K562 (cell line): Measurements from ENCODE around the gene DRC3. TPM values are rescaled to one million over a fixed set of nuclear protein-coding genes. Genes with fewer than 3 reads are reported as not detected.

Experiments
- ATAC-seq: fragments of 200-7000 bp; cut with Tn5 transposase; 3 replicates; pipeline ENCODE4 v1.9.1; 2020; ENCODE audit warnings: moderate library complexity
- BruUV-seq: library from RNA; stranded (reverse); fragments of 400-500 nt; replicated peaks from 2 replicates; lab custom pipeline; 2021; lab: Mats Ljungman, UMichigan
- CTCF ChIA-PET: fragments of 300-600 bp; formaldehyde crosslinking; extraction: SDS; loops from one replicate; lab custom pipeline; 2021; ENCODE audit warnings: low intra/inter-chr PET ratio; lab: Yijun Ruan, JAX
- POLR2A ChIA-PET: fragments of 300-600, 350-650 bp; sonication (Branson Sonifier 250); formaldehyde crosslinking; extraction: SDS; loops from one replicate; lab custom pipeline; 2021; ENCODE audit warnings: antibody characterized with exemption, inconsistent platforms; lab: Yijun Ruan, JAX
- DNase-seq, 4 experiments: peaks; one replicate each; pipeline versions ENCODE4 v3.0.0 to v3.0.0-alpha.2; 2011 to 2018; ENCODE audit warnings: low spot score in 3 of 4, mixed read lengths in 3 of 4; ENCODE audit errors: extremely low read depth in 1 of 4
- FAIRE-seq: peaks from 2 replicates; lab custom pipeline; 2011; peaks lifted over from hg19 to GRCh38; lab: Jason Lieb, UNC
- H2AFZ ChIP-seq: 2 replicates; pipeline ENCODE4 v1.6.0; 2011; ENCODE audit warnings: low read depth, low read length, control low read depth, inconsistent platforms
- H3K27ac ChIP-seq: fragments of 200-600 bp; 3 replicates; pipeline ENCODE4 v1.8.0; 2011; ENCODE audit warnings: low read depth, mild to moderate bottlenecking, control low read depth, inconsistent platforms, low read length, moderate library complexity, mixed read lengths; ENCODE audit errors: extremely low read depth
- H3K27me3 ChIP-seq, 2 experiments: fragments of 300-600 bp in 1 of 2; 2 replicates in 1 of 2; 3 replicates in 1 of 2; pipeline versions ENCODE4 v1.6.0 to v1.8.0; 2011; ENCODE audit warnings: inconsistent platforms in 2 of 2, low read length in 2 of 2, mild to moderate bottlenecking in 1 of 2, mixed read lengths in 1 of 2, moderate library complexity in 1 of 2; ENCODE audit not compliant: control insufficient read depth in 2 of 2, insufficient read depth in 2 of 2
- H3K36me3 ChIP-seq: fragments of 300-600 bp; 3 replicates; pipeline ENCODE4 v1.8.0; 2011; ENCODE audit warnings: mild to moderate bottlenecking, low read length, inconsistent platforms; ENCODE audit not compliant: control insufficient read depth, insufficient read depth
- H3K4me1 ChIP-seq, 2 experiments: fragments of 200-600 bp in 1 of 2; replicated peaks in 1 of 2; 2 replicates in 1 of 2; 3 replicates in 1 of 2; pipeline versions ENCODE4 v1.5.1 to v1.8.0; 2011; ENCODE audit warnings: inconsistent platforms in 2 of 2, low read length in 2 of 2, mild to moderate bottlenecking in 1 of 2, mixed read lengths in 1 of 2, moderate library complexity in 1 of 2; ENCODE audit not compliant: control insufficient read depth in 2 of 2, insufficient read depth in 2 of 2
- H3K4me2 ChIP-seq: 2 replicates; pipeline ENCODE4 v1.6.1; 2011; ENCODE audit warnings: low read length, control low read depth, inconsistent platforms, mixed read lengths; ENCODE audit not compliant: insufficient read depth
- H3K4me3 ChIP-seq: fragments of 200-600 bp; sonication (generic), shearing (Covaris generic); 2 replicates; pipeline ENCODE4 v1.5.1; 2016; ENCODE audit warnings: control low read depth, inconsistent platforms
- H3K79me2 ChIP-seq: fragments of 200-600 bp; 3 replicates; pipeline ENCODE4 v1.8.0; 2011; ENCODE audit warnings: low read length, inconsistent platforms; ENCODE audit not compliant: control insufficient read depth, insufficient read depth
- H3K9ac ChIP-seq, 2 experiments: 2 replicates each; pipeline versions ENCODE4 v1.6.0 to v1.6.1; 2011; ENCODE audit warnings: low read depth in 2 of 2, low read length in 2 of 2, control low read depth in 1 of 2, inconsistent platforms in 1 of 2, mild to moderate bottlenecking in 1 of 2, mixed read lengths in 1 of 2; ENCODE audit not compliant: insufficient read depth in 1 of 2
- H3K9me1 ChIP-seq: one replicate; pipeline ENCODE4 v1.6.0; 2011; ENCODE audit warnings: inconsistent platforms, mild to moderate bottlenecking, low read length, moderate library complexity; ENCODE audit not compliant: control insufficient read depth, insufficient read depth
- H3K9me3 ChIP-seq: replicated peaks from 2 replicates; pipeline ENCODE4 v1.5.1; 2011; ENCODE audit warnings: low read depth, low read length, inconsistent platforms; ENCODE audit not compliant: control insufficient read depth, insufficient read depth
- H4K20me1 ChIP-seq: replicated peaks from 2 replicates; pipeline ENCODE4 v1.6.1; 2011; ENCODE audit warnings: low read length, inconsistent platforms, mixed read lengths; ENCODE audit not compliant: control insufficient read depth, insufficient read depth
- CHCHD3 ChIP-seq: fragments of 250-450 bp; sonication (Bioruptor Pico); IDR thresholded peaks from 2 replicates; pipeline ENCODE4 v2.1.2; 2022; ENCODE audit warnings: mild to moderate bottlenecking
- DNMT1 ChIP-seq: fragments of 450-650 bp; IDR thresholded peaks from 2 replicates; pipeline ENCODE4 v1.6.1; 2016; ENCODE audit warnings: antibody characterized with exemption, mild to moderate bottlenecking
- EP400 ChIP-seq: fragments of 450-650 bp; IDR thresholded peaks from 2 replicates; pipeline ENCODE4 v1.6.1; 2017; ENCODE audit warnings: antibody characterized with exemption, mild to moderate bottlenecking, moderate library complexity
- KDM4B ChIP-seq, 2 experiments: fragments of 450-650 bp in 1 of 2; sonication (generic) in 1 of 2; IDR thresholded peaks; 2 replicates each; pipeline ENCODE4 v1.6.1; 2016 to 2017; ENCODE audit warnings: borderline replicate concordance in 2 of 2, antibody characterized with exemption in 1 of 2, low read depth in 1 of 2, mild to moderate bottlenecking in 1 of 2
- MED1 ChIP-seq: sonication (generic); formaldehyde crosslinking; IDR thresholded peaks from 2 replicates; pipeline ENCODE4 v1.8.1; 2023; ENCODE audit warnings: missing genetic modification reagents, borderline replicate concordance
- MTA3 ChIP-seq: fragments of 450-650 bp; formaldehyde crosslinking; IDR thresholded peaks from 2 replicates; pipeline ENCODE4 v1.6.1; 2017; ENCODE audit warnings: mild to moderate bottlenecking, borderline replicate concordance
- NCOA4 ChIP-seq: fragments of 450-650 bp; IDR thresholded peaks from 2 replicates; pipeline ENCODE4 v1.6.1; 2018; ENCODE audit warnings: mild to moderate bottlenecking; ENCODE audit not compliant: partially characterized antibody
- NFRKB ChIP-seq: fragments of 450-650 bp; IDR thresholded peaks from 2 replicates; pipeline ENCODE4 v1.6.1; 2016; ENCODE audit warnings: low read depth
- PCBP1 ChIP-seq: fragments of 200-400 bp; formaldehyde crosslinking; IDR thresholded peaks from 2 replicates; pipeline ENCODE4 v1.6.1; 2018; ENCODE audit warnings: mild to moderate bottlenecking, low read depth, low read length; ENCODE audit not compliant: poor library complexity, severe bottlenecking
- PTRF ChIP-seq: fragments of 450-650 bp; IDR thresholded peaks from 2 replicates; pipeline ENCODE4 v1.6.1; 2016; ENCODE audit warnings: mild to moderate bottlenecking, missing genetic modification characterization, missing compliant biosample characterization
- TGIF2 ChIP-seq: sonication (generic); formaldehyde crosslinking; IDR thresholded peaks from 2 replicates; pipeline ENCODE4 v1.8.1; 2022; ENCODE audit warnings: mild to moderate bottlenecking, missing genetic modification reagents, moderate library complexity
- XRCC3 ChIP-seq: fragments of 450-650 bp; IDR thresholded peaks from 2 replicates; pipeline ENCODE4 v1.6.1; 2017; ENCODE audit warnings: mild to moderate bottlenecking, moderate library complexity
- ZNF184 ChIP-seq: sonication (generic); formaldehyde crosslinking; IDR thresholded peaks from 2 replicates; pipeline ENCODE4 v1.5.0; 2020; ENCODE audit warnings: missing genetic modification reagents
- ZNF644 ChIP-seq: fragments of 200-800 bp; sonication (Bioruptor generic); IDR thresholded peaks from 2 replicates; pipeline ENCODE4 v1.6.1; 2016; ENCODE audit warnings: low read depth, missing genetic modification characterization, missing compliant biosample characterization
- ZNF75A ChIP-seq: fragments of 450-650 bp; formaldehyde crosslinking; IDR thresholded peaks from 2 replicates; pipeline ENCODE4 v1.4.0; 2020; ENCODE audit warnings: mild to moderate bottlenecking
- WGBS: fragments of 100-300 bp; shearing (Covaris generic); methylation state at CpG from one replicate; pipeline ENCODE4 v1.1.6; 2016; ENCODE audit warnings: low coverage, mixed read lengths; ENCODE audit not compliant: insufficient coverage; ENCODE audit errors: missing lambda C conversion rate; 5-methylcytosine and 5-hydroxymethylcytosine counted together
- in situ Hi-C: fragments of 300-500 bp; cut with MboI; formaldehyde crosslinking; loops from 4 replicates; pipeline ENCODE4 v1.15.0; 2018; ENCODE audit warnings: inconsistent platforms, mixed read lengths
- intact Hi-C: fragments of 100-400 bp; cut with micrococcal nuclease; formaldehyde crosslinking; loops from 2 replicates; pipeline ENCODE4 v1.14.2; 2022
- polyA plus RNA-seq, 8 experiments: library from polyadenylated mRNA; depleted of rRNA in 4 of 8; stranded (reverse) in 5 of 8; unstranded in 3 of 8; fragments of >200 nt; fragmentation: Nextera tagmentation in 2 of 8; fragmentation: Illumina TruSeq in 1 of 8; extraction: Ambion mirVana in 2 of 8; extraction: Trizol in 1 of 8; gene quantifications; 2 replicates each; pipeline versions ENCODE4 v1.2.1 to v1.2.3, GENCODE V29; 2011 to 2014; ENCODE audit warnings: inconsistent platforms in 1 of 8, missing spikeins in 1 of 8
- total RNA-seq, 7 experiments: library from RNA; depleted of rRNA in 6 of 7; stranded (reverse); fragments of >200 nt in 6 of 7; fragmentation: Illumina TruSeq in 2 of 7; extraction: Trizol in 2 of 7; gene quantifications; 2 replicates each; pipeline versions ENCODE4 v1.2.1 to v1.2.3, GENCODE V29; 2011 to 2021; ENCODE audit warnings: low replicate concordance in 1 of 7
- TF ChIP-seq, protein P1 (sequence below): fragments of 450-650 bp; IDR thresholded peaks from 2 replicates; pipeline ENCODE4 v1.6.1; 2017; ENCODE audit warnings: mild to moderate bottlenecking, moderate library complexity
- TF ChIP-seq, protein P2 (sequence below): fragments of 200-800 bp; sonication (Bioruptor generic); IDR thresholded peaks from 2 replicates; pipeline ENCODE4 v1.6.1; 2016; ENCODE audit warnings: missing genetic modification characterization, missing compliant biosample characterization

The DRC3 gene
- total and polyA plus RNA-seq, 9 of the 15 experiments (the other 6 are each of a cell fraction or from before 2014, with no cell fraction given), result 0.10 to 0.84 (median 0.30) TPM; not detected in 3

DNA sequence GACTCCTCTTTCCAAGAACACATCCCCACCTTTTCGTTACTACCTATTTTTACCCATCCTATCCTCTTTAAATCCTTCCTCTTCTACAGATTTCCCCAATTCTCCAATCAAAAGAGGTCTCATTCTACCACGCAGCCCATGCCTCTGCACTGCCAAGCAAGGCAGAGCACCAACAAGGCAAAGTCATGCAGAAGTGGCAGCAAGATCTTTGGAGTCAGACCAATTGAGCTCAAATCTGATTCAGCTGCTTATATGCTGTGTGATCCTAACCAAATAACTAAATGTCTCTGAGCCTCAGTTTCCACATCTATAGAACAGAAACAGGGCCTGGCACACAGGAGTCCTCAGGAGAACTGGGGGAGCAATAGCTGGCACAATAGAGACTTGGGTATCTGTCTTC lies 41.5 kb upstream of the DRC3 start:
- no peaks in the 10 kb centered on the region for H3K79me2 ChIP-seq
- no peak overlapping the region for H3K4me2 ChIP-seq
- no peak overlapping the region for H3K27ac ChIP-seq
- H4K20me1 ChIP-seq, result 0 out of 2 replicates have a peak, but pooled peaks cover 3% of the 10 kb centered on the region
- peaks cover 0 to 9% of the 10 kb centered on the region in 2 experiments; a peak in 3 of 5 replicates for H3K4me1 ChIP-seq
- DNase-seq, result no peak
- in situ Hi-C loops (no loop called here), intact Hi-C loops (no loop called here)
- no TSS peak for BruUV-seq
- H3K9ac ChIP-seq, result no peak overlapping the region
- no peaks in the 10 kb centered on the region for H3K36me3 ChIP-seq
- no peak for ATAC-seq
- no peak for FAIRE-seq
- ChIA-PET CTCF (no interaction called here), POLR2A (interaction anchor here (0.8 to 2.5 kb wide), 2 partner anchors 13 to 24 kb away, joined by 4 to 10 read pairs; no protein-coding TSS in a partner anchor)
- WGBS, result 34% methylated on average over 2 of the region's 2 CpGs
- no peaks in the 10 kb centered on the region for H3K27me3 ChIP-seq
- H2AFZ ChIP-seq, result no peak overlapping the region
- H3K9me3 ChIP-seq, result no peaks in the 10 kb centered on the region
- no peaks in the 10 kb centered on the region for H3K9me1 ChIP-seq
- H3K4me3 ChIP-seq, result no peak overlapping the region
- TF ChIP-seq ZNF184 (CRISPR knock-in tag) (no peak), PCBP1 (no peak), NFRKB (no peak), ZNF644 (no peak), KDM4B (IDR thresholded peaks at IDR 0.05; ENCODE audit: borderline replicate concordance in 2 of 2, low read depth in 1 of 2) (no peak), CHCHD3 (CRISPR knock-in tag) (no peak), PTRF (tag) (no peak), ZNF75A (CRISPR knock-in tag) (no peak), DNMT1 (no peak), EP400 (no peak), MED1 (CRISPR knock-in tag) (no peak), MTA3 (no peak), XRCC3 (no peak), TGIF2 (no peak), NCOA4 (no peak)
- TF ChIP-seq, protein P1, sequence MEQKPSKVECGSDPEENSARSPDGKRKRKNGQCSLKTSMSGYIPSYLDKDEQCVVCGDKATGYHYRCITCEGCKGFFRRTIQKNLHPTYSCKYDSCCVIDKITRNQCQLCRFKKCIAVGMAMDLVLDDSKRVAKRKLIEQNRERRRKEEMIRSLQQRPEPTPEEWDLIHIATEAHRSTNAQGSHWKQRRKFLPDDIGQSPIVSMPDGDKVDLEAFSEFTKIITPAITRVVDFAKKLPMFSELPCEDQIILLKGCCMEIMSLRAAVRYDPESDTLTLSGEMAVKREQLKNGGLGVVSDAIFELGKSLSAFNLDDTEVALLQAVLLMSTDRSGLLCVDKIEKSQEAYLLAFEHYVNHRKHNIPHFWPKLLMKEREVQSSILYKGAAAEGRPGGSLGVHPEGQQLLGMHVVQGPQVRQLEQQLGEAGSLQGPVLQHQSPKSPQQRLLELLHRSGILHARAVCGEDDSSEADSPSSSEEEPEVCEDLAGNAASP, result no peak
- TF ChIP-seq, protein P2, sequence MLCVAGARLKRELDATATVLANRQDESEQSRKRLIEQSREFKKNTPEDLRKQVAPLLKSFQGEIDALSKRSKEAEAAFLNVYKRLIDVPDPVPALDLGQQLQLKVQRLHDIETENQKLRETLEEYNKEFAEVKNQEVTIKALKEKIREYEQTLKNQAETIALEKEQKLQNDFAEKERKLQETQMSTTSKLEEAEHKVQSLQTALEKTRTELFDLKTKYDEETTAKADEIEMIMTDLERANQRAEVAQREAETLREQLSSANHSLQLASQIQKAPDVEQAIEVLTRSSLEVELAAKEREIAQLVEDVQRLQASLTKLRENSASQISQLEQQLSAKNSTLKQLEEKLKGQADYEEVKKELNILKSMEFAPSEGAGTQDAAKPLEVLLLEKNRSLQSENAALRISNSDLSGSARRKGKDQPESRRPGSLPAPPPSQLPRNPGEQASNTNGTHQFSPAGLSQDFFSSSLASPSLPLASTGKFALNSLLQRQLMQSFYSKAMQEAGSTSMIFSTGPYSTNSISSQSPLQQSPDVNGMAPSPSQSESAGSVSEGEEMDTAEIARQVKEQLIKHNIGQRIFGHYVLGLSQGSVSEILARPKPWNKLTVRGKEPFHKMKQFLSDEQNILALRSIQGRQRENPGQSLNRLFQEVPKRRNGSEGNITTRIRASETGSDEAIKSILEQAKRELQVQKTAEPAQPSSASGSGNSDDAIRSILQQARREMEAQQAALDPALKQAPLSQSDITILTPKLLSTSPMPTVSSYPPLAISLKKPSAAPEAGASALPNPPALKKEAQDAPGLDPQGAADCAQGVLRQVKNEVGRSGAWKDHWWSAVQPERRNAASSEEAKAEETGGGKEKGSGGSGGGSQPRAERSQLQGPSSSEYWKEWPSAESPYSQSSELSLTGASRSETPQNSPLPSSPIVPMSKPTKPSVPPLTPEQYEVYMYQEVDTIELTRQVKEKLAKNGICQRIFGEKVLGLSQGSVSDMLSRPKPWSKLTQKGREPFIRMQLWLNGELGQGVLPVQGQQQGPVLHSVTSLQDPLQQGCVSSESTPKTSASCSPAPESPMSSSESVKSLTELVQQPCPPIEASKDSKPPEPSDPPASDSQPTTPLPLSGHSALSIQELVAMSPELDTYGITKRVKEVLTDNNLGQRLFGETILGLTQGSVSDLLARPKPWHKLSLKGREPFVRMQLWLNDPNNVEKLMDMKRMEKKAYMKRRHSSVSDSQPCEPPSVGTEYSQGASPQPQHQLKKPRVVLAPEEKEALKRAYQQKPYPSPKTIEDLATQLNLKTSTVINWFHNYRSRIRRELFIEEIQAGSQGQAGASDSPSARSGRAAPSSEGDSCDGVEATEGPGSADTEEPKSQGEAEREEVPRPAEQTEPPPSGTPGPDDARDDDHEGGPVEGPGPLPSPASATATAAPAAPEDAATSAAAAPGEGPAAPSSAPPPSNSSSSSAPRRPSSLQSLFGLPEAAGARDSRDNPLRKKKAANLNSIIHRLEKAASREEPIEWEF (CRISPR knock-in tag), result no peak
